Measurements from ENCODE around the gene COX4I1. TPM values are rescaled to one million over a fixed set of nuclear protein-coding genes. Genes with fewer than 3 reads are reported as not detected.

COX4I1 gene
- total RNA-seq, 1 experiment from 2014 or later, result 506 TPM

DNA sequence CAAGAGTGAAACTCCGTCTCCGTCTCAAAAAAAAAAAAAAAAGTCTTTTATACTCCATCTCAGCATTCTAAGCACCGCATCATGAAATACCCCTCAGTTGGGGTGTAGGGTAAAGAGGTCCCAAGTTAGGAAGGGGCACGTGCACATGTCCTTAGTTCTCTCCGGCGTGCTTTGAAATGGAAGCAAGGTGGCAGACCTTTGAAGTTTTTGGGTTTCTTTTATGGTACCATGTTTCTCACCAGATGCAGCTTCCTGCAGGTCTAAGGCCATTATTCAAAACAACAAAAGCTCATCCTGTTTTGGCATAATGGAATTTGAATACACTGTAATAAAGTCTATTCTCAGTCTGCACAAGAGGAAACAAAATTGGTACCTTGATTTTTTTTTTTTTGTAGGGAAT is 9.7 kb upstream of the COX4I1 start:
- H2AFZ ChIP-seq (ENCODE audit: low read length), result no peak overlapping the region
- no peak overlapping the region for H3K27ac ChIP-seq (ENCODE audit: insufficient read length, low read depth, low read length)
- H3K14ac ChIP-seq (ENCODE audit: insufficient read depth, low read length), result no peak overlapping the region
- H2AK5ac ChIP-seq (ENCODE audit: insufficient read length, low read length), result no peak overlapping the region
- H2BK20ac ChIP-seq (ENCODE audit: low read depth, low read length, poor library complexity, severe bottlenecking), result no peak overlapping the region
- no peak overlapping the region for H4K8ac ChIP-seq (replicated peaks; ENCODE audit: insufficient read length, low read depth, low read length)
- no peak overlapping the region for H3K4ac ChIP-seq (ENCODE audit: low read depth, low read length)
- no peak overlapping the region for H3T11ph ChIP-seq (ENCODE audit: low read length)
- no peak overlapping the region for H3K4me3 Mint-ChIP-seq
- no peak overlapping the region for H3K23ac ChIP-seq (ENCODE audit: insufficient read length, low read depth, low read length)
- no peak overlapping the region for H2BK120ac ChIP-seq (ENCODE audit: low read depth, low read length, poor library complexity, severe bottlenecking)
- no peak overlapping the region for H4K5ac ChIP-seq (ENCODE audit: insufficient read length, low read depth, low read length)
- H2BK12ac ChIP-seq (ENCODE audit: insufficient read length, low read depth, low read length), result no peak overlapping the region
- peaks cover 15% of the 10 kb centered on the region; the same call in 1 of the 2 replicates for H3K79me2 ChIP-seq (ENCODE audit: insufficient read depth, low read length)
- no peaks in the 10 kb centered on the region for H3K27me3 Mint-ChIP-seq (ENCODE audit: low read depth)
- peaks cover 3% of the 10 kb centered on the region for H4K20me1 ChIP-seq (ENCODE audit: control insufficient read depth, insufficient read depth, insufficient read length)
- H3K9me3 Mint-ChIP-seq, result peaks cover 0 to 3% of the 10 kb centered on the region in 2 experiments; a peak in 1 of 5 replicates
- peaks cover 13% of the 10 kb centered on the region for H3K79me1 ChIP-seq (ENCODE audit: insufficient read depth, low read depth, low read length, poor library complexity, severe bottlenecking)
- H4K91ac ChIP-seq (ENCODE audit: insufficient read length, low read depth, low read length), result no peak overlapping the region
- TF ChIP-seq, protein P1, sequence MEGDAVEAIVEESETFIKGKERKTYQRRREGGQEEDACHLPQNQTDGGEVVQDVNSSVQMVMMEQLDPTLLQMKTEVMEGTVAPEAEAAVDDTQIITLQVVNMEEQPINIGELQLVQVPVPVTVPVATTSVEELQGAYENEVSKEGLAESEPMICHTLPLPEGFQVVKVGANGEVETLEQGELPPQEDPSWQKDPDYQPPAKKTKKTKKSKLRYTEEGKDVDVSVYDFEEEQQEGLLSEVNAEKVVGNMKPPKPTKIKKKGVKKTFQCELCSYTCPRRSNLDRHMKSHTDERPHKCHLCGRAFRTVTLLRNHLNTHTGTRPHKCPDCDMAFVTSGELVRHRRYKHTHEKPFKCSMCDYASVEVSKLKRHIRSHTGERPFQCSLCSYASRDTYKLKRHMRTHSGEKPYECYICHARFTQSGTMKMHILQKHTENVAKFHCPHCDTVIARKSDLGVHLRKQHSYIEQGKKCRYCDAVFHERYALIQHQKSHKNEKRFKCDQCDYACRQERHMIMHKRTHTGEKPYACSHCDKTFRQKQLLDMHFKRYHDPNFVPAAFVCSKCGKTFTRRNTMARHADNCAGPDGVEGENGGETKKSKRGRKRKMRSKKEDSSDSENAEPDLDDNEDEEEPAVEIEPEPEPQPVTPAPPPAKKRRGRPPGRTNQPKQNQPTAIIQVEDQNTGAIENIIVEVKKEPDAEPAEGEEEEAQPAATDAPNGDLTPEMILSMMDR (conservative IDR thresholded peaks at IDR 0.05), result no peak
- H3K23me2 ChIP-seq (ENCODE audit: insufficient read length, low read depth, low read length, poor library complexity, severe bottlenecking), result no peaks in the 10 kb centered on the region
- no CpG with 5 or more reads among the region's 6 CpGs for WGBS (ENCODE audit: extremely low coverage, insufficient read length, low lambda C conversion rate)
- no peak overlapping the region for H3K18ac ChIP-seq (ENCODE audit: insufficient read length, low read depth, low read length)
- H3K9me3 ChIP-seq (ENCODE audit: control insufficient read depth, low read depth, low read length), result no peaks in the 10 kb centered on the region
- peaks cover 0 to 5% of the 10 kb centered on the region in 2 experiments; a peak in 2 of 4 replicates for H3K4me1 Mint-ChIP-seq
- H2BK5ac ChIP-seq (ENCODE audit: insufficient read length, low read length), result no peak overlapping the region
- H3K56ac ChIP-seq (ENCODE audit: insufficient read length, low read depth, low read length), result no peak overlapping the region
- H3K4me2 ChIP-seq (ENCODE audit: insufficient read depth, insufficient read length, low read length), result no peak overlapping the region
- H3K27ac Mint-ChIP-seq, result no peak overlapping the region
- DNase-seq, result no peak
- H3K27me3 ChIP-seq (ENCODE audit: insufficient read depth, low read length), result no peaks in the 10 kb centered on the region
- no peak overlapping the region for H3K9ac ChIP-seq (ENCODE audit: extremely low read depth, insufficient read length, low read length)
- no peak overlapping the region for H2BK15ac ChIP-seq (ENCODE audit: low read depth, low read length)
- peaks cover 44 to 79% (median 70%) of the 10 kb centered on the region in 3 experiments for H3K36me3 Mint-ChIP-seq (ENCODE audit: insufficient read depth in 1 of 3, low read depth in 3 of 3)
- H3K4me1 ChIP-seq (ENCODE audit: insufficient read depth, low read length), result no peaks in the 10 kb centered on the region

Measured in H9 (cell line).